HG03469 (cell line): ENCODE data around the gene CEACAM21.
"Not testable (repeated sequence)": the region's sequence is repeated elsewhere in the genome, so short reads cannot be mapped to it uniquely, and the experiment has no call there.

ENCODE experiments used
- ATAC-seq: cut with Tn5 transposase; IDR thresholded peaks from one replicate; pipeline ENCODE4 v1.9.1; 2021; ENCODE audit warnings: mild to moderate bottlenecking, moderate library complexity, moderate number of reproducible peaks; ENCODE audit not compliant: unreplicated experiment

CEACAM21 gene

DNA sequence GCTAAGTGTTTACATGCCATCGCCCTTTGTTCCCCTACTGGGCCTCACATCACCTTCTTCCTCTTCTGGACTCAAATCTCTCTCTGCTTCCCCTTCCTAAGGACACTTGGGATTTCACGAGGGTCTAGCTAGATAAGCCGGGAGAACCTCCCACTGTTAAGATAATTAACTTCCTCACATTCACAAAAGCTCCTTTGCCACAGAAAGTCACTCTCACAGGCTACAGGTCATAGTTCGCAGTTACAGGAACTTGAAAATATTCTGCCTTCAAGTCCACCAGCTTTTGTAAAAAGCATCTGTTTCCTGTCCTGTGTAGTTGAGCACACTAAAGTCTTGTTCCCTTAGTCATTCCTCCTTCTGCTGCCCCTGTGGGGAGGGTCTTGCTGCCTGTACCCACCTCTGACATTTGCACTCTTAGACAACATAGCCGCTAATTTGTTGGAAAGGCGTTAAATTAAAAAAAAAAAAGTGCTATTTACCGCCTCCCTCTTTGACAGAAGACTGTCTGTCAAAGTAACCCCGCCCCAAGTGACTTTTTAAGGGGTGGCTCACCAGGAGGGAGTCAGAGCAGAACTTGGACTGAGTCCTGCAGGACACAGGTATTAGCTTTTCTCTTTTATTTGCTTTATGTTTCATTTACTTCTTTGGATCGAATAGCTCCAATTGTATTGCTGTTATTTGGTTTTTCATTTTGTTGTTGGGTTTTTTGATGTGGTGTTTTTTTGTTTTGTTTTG lies 26.8 kb upstream of the CEACAM21 start:
- no peak for ATAC-seq

DNA sequence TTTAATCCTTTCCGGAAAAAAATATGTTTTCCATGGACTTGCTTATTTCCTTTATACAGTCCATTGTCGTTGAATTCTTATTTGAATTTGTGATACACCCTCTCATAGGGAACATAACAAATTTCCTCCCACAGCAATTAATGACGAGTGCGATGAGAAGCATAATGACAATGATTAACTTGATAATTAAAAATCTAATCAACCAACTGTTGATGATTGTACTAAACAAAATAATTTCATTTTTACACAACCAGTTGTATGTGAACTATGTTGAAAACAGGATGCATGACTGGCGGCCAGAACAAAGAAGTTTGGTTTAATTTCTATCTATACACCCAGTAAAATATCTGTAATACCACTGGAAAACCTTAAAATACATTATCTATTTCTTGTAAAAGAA lies 26.1 kb upstream of the CEACAM21 start:
- ATAC-seq: no peak

DNA sequence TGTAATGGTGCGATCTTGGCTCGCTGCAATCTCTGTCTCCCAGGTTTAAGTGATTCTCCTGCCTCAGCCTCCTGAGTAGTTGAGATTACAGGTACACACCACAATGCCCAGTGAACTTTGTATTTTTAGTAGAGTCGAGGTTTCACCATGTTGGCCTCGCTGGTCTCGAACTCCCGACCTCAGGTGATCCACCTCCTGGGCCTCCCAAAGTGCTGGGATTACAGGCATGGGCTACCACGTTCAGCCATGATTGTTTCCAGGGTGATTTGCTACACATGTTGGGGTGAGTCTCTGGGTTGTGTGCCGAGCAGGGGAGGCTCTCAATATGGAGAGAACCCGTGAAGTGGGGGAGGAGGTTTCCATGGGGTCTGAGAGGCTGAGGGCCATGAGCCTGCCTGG lies 24.8 kb upstream of the CEACAM21 start:
- ATAC-seq: no peak

- no peak for ATAC-seq
These were observed 24.3 kb upstream of the CEACAM21 start for GRCh38 chr19:41551711-41552110.

DNA sequence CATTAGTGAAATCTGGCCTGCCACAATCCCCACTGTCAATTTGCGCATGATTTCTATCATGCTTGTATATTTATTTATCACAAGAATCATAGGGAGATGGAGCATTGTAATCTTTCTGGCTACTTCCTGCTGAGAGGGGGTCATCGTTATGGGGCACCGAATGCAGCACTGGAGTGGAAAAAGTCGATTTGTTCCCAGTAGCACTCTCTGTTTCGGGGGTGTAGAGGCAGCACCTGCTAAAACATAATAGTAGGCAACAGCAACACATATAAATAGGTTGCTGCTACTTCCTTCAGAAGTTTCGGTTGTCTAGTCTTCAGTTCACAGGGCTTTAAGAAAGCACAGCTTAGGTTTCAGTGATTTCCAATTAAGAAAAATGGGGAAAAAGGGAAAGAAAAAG lies 23.4 kb upstream of the CEACAM21 start:
- ATAC-seq: no peak

DNA sequence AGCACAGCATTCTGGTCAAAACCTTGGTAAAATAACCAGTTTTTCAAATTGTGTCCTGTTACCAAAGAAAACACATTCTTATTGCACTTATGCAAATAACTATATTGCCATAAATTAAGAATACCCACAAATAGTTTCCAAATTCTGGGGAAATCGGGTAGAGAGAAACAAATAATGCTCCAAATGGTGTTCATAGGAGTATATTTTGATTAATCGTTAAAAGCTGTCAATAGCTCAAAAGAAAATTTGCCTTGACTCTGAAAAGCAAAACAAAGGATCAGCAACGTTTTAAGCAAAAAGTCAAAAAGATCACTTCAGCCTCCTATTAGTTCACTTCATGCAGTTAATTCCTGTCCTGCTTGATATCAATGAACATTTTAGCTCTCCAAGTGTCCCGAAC lies 22.2 kb upstream of the CEACAM21 start:
- ATAC-seq: no peak

GRCh38 chr19:41554907-41555306 lies 21.1 kb upstream of the CEACAM21 start:
- ATAC-seq: no peak

GRCh38 chr19:41555748-41556147 lies 20.2 kb upstream of the CEACAM21 start:
- no peak for ATAC-seq

- ATAC-seq: no peak
These were observed 12.0 kb upstream of the CEACAM21 start for GRCh38 chr19:41563854-41564514.

DNA sequence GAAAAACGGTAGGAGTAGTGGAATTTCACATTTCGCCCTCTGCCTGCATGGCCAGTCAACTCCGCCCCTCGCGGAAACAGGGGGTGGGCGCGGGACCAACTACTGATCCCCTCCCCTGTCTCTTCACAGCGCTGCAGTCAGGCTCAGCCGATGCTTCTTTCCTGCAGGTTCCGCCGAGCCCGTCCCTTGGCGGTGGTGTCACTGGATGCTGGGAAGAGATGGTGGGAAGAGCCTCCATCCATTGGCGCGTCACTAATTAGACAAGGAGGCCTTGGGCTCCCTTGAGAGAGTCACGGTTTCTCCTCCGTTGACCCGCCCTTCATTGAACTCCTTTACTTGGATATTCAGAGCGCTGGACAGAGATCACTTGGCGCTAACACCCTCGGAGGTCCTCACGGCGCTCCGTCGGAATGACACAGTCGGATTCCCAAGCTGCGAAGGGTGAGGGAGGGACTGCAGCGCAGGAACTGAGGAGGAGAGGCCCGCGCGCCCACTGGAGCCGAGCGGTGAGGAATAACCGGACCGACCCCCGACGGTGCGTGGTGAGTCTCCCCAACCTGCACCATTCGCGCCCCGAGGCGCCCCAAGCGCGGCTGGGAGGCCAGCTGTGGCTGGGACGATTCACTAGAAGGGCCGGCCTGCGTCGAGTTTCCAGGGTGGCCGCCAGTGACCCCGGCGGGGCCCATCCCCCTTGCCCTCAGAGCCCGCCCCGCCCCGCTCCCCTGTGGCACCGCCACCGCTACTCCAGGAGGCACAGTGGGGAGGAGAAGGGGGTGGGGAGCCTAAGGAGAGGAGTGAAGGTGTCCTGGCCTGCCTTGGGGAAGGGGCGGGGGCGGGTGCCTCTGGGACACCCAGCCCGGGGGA lies 11.2 kb upstream of the CEACAM21 start:
- ATAC-seq: no peak

- ATAC-seq: no peak
These were observed 10.6 kb upstream of the CEACAM21 start for GRCh38 chr19:41565379-41565720.

DNA sequence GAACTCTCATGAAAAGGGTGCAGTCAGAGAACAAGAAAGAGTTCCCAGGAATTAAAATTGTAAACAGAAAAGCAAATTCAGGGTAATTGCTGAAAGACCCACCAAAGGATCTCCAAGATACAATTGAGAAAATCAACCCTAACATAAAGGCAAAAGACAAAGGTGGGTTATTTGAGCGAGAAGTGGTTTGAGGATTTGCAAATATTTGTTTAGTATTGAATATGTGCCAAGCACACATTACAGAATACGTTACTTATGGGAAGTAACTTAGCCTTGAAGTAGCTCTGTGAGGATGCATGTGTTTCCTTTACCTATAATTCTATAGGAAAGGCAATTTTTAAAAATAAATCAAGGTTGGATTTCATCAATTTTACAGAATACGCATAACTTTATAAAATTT lies 10.0 kb upstream of the CEACAM21 start:
- no peak for ATAC-seq

DNA sequence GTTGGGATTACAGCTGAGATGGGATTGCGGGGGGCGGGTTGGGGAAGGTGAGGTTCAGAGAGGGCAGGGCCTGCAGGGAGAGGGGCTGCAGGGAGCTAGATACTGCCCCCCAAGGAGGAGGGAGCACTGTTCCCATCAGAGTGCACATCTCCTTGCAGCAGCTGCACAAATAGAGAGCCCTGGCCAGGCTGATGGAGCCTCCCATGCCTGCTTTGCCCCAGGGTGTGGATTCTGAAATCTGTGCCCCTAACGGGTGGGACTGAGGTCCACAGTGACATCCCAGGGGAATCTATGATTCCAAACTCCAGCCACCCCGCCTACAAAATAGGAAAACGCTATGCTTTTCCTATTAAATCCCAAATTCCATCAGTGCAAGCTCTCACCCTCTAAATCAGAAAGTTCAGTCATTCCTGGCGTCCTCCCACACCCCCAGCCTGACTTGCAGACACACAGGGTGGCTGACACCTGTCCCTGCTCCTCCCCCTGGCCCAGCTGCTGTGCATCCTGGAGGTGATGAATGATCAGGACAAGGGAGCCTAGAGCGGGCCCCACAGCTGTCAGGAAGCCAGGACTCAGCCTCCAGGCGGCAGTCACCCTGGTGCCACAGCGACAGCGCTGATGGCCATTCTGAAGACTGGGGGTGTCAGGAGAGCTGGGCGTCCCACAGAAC lies 6.3 kb upstream of the CEACAM21 start:
- ATAC-seq: no peak

GRCh38 chr19:41570179-41570578 lies 5.8 kb upstream of the CEACAM21 start:
- ATAC-seq: no peak

GRCh38 chr19:41570639-41571112 lies 5.3 kb upstream of the CEACAM21 start:
- no peak for ATAC-seq

DNA sequence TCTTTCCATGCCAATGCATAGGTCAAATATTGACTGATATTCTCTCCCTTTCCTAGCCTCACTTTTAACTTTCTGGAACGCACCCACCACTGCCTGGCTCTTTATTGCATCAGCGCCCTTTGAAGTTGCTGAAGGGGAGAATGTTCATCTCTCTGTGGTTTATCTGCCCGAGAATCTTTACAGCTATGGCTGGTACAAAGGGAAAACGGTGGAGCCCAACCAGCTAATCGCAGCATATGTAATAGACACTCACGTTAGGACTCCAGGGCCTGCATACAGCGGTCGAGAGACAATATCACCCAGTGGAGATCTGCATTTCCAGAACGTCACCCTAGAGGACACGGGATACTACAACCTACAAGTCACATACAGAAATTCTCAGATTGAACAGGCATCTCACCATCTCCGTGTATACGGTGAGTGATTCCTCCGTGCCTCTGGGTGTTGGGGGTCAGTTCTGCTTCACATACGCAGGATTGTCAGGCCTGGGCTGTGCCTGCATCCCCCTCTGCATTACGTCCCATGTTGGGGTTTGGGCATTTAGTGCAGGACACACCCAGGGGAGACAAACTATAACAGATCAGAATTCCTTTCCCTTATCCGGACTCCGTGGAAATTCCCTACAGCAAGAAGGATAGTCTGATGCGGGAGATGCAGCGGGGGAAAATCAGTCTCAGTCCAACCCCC lies 1.3 kb downstream of the CEACAM21 start:
- no peak for ATAC-seq

DNA sequence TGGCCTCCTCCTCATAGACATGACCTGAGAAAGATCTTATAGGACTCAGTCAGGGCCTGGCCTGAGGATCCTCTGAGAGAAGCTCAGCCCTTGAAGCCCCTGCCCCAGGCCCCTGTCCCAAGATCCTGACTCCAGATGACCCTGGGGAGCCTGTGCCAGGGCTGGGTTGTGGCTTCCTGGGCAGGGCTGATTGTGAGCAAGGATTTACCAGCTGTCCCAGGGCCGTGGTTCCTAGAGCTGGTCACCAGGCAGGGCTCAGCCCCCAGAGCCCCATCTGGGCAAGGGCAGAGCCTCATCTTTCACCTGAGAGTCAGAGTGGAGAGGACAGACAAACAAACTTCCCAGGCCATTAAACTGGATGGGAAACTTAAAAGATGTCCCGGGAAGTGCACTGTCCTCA lies 1.9 kb downstream of the CEACAM21 start:
- ATAC-seq: no peak

DNA sequence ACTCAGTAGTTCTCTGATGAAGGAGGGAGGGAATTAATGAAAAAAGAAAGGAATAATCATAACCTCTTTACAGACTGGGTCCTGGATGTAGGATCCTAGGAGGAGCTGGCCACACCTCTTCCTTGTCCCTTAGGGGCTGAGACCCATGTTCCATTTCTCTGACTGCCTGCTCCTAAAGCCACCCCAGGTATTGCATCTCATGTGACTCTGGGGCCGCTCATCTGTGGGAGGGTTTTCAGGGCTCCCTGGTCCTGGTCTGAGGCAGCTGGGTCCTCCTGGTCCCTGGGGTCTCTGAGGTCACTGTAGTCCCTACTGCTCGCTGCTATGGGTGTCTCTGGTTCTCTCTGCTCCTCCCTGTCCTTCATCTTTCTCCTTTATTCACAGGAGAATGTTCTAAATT lies 2.9 kb downstream of the CEACAM21 start:
- ATAC-seq: no peak

- not testable (repeated sequence) for ATAC-seq
These were observed 5.1 kb downstream of the CEACAM21 start for GRCh38 chr19:41581068-41581467.

DNA sequence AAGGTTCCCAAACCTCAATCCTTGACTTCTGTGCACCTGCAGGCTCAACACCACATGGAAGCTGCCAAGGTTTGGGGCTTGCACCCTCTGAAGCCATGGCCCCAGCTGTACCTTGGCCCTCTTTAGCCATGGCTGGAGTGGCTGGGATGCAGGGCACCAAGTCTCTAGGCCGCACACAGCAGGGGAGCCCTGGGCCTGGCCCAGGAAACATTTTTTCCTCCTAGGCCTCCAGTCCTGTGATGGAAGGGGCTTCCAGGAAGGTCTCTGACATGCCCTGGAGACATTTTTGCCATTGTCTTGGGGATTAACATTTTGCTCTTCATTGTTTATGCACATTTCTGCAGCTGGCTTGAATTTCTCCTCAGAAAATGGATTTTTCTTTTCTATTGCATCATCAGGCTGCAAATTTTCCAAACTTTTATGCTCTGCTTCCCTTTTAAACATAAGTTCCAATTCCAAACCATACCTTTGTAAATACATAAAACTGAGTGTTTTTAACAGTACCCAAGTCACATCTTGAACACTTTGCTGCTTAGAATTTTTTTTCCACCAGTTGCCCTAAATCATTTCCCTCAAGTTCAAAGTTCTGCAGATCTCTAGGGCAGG lies 6.7 kb downstream of the CEACAM21 start:
- not testable (repeated sequence) for ATAC-seq
